HG03139 (cell line): Measurements from ENCODE around the gene SAMD1.
A peak's percentile ranks its signal among the peaks of the same experiment; 100 is the strongest.

Experiments
- ATAC-seq: cut with Tn5 transposase; IDR thresholded peaks from one replicate; pipeline ENCODE4 v1.9.1; 2021; ENCODE audit not compliant: unreplicated experiment

Gene SAMD1

GRCh38 chr19:14089662-14090508, 666 bp downstream of the SAMD1 start:
- ATAC-seq = no peak

DNA sequence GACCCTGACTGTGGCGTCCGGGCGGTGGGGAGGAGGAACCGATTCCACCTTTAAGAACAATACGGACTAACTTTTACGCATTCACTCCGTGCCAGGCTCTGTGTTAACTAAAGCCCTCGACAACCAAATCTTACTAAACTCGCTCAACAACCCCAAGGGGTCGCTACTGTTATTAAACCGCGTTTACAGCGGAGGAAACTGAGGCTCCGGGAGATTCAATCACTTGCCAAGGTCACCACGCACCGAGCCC, 1.2 kb downstream of the SAMD1 start:
- ATAC-seq = no peak

GRCh38 chr19:14088634-14089411, 1.7 kb downstream of the SAMD1 start:
- ATAC-seq = no peak

- ATAC-seq = no peak
Observed at GRCh38 chr19:14086098-14086497, 4.5 kb downstream of the SAMD1 start.

- ATAC-seq = no peak
Observed at GRCh38 chr19:14085309-14085995, 5.1 kb downstream of the SAMD1 start, which contains the start of gene C19orf67. TSS of gene C19orf67 (minus strand) at chr19:14085783. CDS start at chr19:14085627, 156 bp downstream.

- ATAC-seq = no peak
Observed at GRCh38 chr19:14082675-14082960, 7.9 kb downstream of the SAMD1 start.

- ATAC-seq = peak; percentile 8
Observed at GRCh38 chr19:14081797-14082674, 8.5 kb downstream of the SAMD1 start.

GRCh38 chr19:14080887-14081796, 9.4 kb downstream of the SAMD1 start:
- ATAC-seq = peak; percentile 81

DNA sequence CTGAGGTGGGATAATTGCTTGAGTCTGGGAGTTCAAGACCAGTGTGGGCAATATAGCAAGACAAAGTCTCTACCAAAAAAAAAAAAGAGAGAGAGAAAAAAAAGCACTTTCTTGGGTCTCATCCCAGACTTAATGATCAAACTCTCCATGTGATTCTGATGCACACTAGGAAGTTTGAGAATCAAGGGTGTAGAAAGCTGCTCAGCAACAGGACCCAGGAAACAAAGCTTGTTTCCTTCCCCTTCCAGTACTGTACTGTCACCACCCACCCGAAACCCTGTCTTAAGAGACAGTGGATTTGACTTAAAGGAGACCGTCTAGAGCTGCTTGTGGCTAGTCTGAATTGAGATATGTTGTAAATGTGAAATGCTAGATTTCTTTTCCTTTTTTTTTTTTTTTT, 12.1 kb downstream of the SAMD1 start:
- ATAC-seq = no peak

GRCh38 chr19:14073925-14074838, 16.4 kb downstream of the SAMD1 start:
- no peak for ATAC-seq

DNA sequence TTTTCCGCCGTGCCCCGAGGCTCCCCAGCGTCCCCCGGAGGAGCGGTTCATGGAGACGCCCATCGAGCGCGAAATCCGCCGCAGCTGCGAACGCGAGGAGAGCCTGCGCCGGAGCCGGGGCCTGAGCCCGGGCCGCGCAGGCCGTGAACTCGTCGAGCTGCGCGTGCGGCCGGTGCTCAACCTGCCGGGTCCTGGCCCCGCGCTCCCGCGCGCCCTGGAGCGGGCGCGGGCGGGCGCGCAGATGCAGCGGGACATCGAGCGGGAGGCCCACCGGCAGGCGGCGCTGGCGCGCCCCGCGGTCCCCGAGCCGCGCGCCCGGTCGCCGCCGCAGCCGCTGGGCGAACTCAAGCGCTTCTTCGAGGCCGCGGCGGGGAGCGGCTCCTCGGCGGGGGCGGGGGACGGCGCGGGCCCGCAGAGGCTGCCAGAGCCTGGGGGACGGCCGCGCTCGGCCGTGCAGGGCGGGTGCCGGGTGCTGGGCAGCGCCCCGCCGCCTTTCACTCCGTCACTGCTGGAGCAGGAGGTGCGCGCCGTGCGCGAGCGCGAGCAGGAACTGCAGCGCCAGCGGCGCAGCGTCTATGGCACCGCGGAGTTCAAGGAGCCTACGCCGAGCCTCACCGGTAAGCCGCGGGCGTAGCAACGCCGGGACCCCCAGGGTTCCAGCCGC, 17.2 kb downstream of the SAMD1 start:
- peak; percentile 39 for ATAC-seq

- no peak for ATAC-seq
Observed at GRCh38 chr19:14072535-14073260, 17.9 kb downstream of the SAMD1 start, which contains the start of gene MISP3. TSS of gene MISP3 (plus strand) at chr19:14072786. CDS start at chr19:14073310, 524 bp downstream.

DNA sequence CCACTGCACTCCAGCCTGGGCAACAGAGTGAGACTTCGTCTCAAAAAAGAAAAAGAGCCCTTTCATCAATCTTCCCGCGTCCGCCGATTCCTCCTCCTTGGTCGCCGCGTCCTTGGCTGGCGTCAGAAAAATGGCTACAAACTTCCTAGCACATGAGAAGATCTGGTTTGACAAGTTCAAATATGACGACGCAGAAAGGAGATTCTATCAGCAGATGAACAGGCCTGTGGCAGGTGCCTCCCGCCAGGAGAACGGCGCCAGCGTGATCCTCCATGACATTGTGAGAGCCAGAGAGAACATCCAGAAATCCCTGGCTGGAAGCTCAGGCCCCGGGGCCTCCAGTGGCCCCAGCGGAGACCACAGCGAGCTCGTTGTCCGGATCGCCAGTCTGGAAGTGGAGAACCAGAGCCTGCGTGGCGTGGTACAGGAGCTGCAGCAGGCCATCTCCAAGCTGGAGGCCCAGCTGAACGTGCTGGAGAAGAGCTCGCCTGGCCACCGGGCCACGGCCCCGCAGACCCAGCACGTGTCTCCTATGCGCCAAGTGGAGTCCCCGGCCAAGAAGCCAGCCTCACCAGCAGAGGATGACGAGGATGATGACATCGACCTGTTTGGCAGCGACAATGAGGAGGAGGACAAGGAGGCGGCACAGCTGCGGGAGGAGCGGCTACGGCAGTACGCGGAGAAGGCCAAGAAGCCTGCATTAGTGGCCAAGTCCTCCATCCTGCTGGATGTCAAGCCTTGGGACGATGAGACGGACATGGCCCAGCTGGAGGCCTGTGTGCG, 20.1 kb downstream of the SAMD1 start:
- no peak for ATAC-seq

DNA sequence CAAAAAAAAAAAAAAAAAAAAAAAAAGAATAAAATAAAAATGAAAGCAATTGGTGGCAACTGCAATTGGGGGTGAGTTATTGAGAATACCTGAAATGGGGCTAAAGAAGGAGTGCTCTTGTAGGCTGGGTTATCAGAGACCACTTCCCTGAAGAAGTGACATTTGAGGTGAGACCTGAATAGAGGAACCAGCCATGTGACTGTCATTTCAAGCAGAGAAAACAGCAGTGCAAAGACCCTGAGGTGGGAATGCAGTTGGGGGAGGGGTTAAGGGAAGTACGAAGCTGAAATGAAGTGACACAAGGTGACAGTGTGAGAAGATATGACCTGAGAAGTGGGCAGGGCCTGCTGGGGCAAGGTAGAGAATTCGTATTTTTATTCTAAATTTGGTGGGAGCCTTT, 24.4 kb downstream of the SAMD1 start:
- no peak for ATAC-seq

DNA sequence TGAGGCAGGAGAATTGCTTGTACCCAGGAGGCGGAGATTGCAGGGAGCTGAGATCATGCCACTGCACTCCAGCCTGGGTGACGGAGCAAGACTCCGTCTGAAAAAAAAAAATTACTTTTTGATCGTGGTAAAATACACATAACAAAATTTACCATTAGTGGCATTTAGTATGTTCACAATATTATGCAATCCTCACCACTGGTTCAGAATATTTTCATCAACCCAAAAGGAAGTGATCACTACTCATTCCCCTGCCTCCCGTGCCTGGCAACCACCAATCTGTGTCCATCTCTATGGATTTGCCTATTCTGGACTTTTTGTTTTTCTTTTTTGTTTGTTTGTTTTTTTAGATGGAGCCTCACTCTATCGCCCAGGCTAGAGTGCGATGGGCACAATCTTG, 27.4 kb downstream of the SAMD1 start:
- no peak for ATAC-seq

DNA sequence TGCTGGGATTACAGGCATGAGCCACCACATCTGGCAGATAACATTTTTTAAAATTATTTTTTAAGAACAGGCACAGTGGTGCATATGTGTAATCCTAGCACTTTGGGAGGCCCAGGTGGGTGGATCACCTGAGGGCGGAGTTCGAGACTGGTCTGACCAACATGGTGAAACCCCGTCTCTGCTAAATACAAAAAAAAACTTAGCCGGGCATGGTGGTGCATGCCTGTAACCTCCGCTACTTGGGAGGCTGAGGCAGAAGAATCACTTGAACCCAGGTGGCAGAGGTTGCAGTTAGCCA, 28.0 kb downstream of the SAMD1 start:
- no peak for ATAC-seq
